PC-9 (cell line): ENCODE measurements around the gene EPSTI1.

ENCODE experiments used
- CTCF ChIP-seq: fragments of 200-600 bp; sonication (generic); conservative IDR thresholded peaks from 2 replicates; pipeline ENCODE4 v1.6.1; 2017; ENCODE audit warnings: mixed run types, antibody characterized with exemption, mild to moderate bottlenecking, moderate library complexity
- EZH2 ChIP-seq: fragments of 200-600 bp; sonication (generic); IDR thresholded peaks from 2 replicates; pipeline ENCODE4 v1.8.0; 2017; ENCODE audit warnings: antibody characterized with exemption, low read depth

GRCh38 chr13:42852136-42852535, 139.9 kb downstream of the EPSTI1 start:
- TF ChIP-seq CTCF: no peak
- no peak for TF ChIP-seq EZH2
